Measurements from ENCODE around the gene FBLN2. TPM values are rescaled to one million over a fixed set of nuclear protein-coding genes. Genes with fewer than 3 reads are reported as not detected.
A peak's percentile ranks its signal among the peaks of the same experiment; 100 is the strongest.

Gene FBLN2
- total and polyA plus RNA-seq, 4 donors = 16.7 to 494 (median 68.4) TPM

DNA sequence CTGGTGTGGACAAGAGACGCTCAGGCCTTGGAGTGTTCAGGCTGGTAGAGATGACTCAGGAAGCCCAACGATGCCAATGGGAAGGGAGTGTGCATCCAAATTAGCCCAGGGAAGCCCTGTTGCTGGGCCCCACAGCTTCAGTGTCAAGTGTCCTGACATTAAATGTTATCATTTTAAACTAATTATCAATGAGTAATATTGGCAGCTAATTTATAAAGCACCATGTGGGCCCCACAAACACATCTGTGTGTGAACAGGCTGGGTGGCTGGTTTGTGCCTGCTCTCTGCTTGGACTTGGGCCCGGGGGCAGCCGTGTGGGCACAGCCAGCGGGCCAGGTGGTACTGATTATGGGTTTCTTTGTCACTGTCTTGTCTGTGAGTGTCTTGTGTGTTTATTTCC lies 15.0 kb downstream of the FBLN2 start:
- Histone ChIP-seq H3K27me3 (ENCODE audit: control insufficient read depth in 1 of 2, insufficient read depth in 2 of 2, low read length in 1 of 2) (no peaks in the 10 kb centered on the region), H3K27ac (ENCODE audit: low read depth in 1 of 2, low read length in 2 of 2) (no peak overlapping the region), H3K36me3 (ENCODE audit: control insufficient read depth in 1 of 2, insufficient read depth in 2 of 2, low read length in 1 of 2) (no peaks in the 10 kb centered on the region), H3K9me3 (ENCODE audit: control insufficient read depth, low read length) (no peaks in the 10 kb centered on the region), H3K4me1 (ENCODE audit: control insufficient read depth in 1 of 2, insufficient read depth in 2 of 2, low read length in 2 of 2) (no peaks in the 10 kb centered on the region), H3K4me3 (ENCODE audit: low read length in 2 of 2) (no peak overlapping the region)
- DNase-seq (no peak), ATAC-seq (ENCODE audit: low FRiP score) (no peak)
- intact Hi-C loops (cut with DNase I) = no loop called here
- WGBS, 2 donors = 88 to 90% methylated on average over 5 of the region's 5 CpGs

DNA sequence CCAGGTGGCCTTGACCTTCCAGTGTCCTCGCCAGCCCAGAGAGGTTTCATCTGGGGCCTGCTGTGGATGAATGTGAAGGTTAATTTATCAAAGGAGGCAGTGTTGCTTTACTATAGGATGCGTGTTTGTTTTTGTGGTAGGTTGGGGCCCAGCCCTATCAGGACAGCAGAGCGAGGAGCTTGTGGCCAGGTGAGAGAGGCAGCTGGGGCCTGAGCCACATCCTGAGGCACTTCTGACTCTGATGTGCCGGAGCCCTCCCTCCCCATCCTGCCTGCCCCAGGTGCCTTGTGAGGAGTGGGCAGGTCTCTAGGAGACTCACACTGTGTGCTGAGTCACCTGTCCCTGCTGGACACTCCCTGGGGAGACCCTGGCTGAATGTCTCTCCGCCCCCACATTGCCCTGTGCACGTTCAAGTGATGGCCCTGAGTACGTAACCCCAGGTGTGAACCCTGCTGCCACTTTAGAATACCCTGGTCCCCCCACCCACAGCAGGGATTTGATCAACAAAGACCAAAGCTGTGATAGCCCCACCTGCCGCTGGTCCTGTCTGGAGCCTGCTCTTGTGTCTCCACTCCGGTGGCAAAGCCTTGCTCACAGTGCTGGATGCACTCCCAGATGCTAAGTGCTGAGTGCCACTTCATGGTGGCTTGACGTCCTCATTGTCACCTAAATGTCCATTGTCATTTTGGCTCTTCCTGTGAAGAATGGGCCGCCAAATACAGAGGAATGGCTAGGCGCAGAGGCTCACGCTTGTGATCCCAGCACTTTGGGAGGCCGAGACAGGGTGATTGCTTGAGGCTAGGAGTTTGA lies 16.0 kb downstream of the FBLN2 start:
- Histone ChIP-seq H3K36me3 (ENCODE audit: control insufficient read depth in 1 of 2, insufficient read depth in 2 of 2, low read length in 1 of 2) (no peaks in the 10 kb centered on the region), H3K4me3 (ENCODE audit: low read length in 2 of 2) (no peak overlapping the region), H3K9me3 (ENCODE audit: control insufficient read depth, low read length) (no peaks in the 10 kb centered on the region), H3K27ac (ENCODE audit: low read depth in 1 of 2, low read length in 2 of 2) (no peak overlapping the region), H3K27me3 (ENCODE audit: control insufficient read depth in 1 of 2, insufficient read depth in 2 of 2, low read length in 1 of 2) (no peaks in the 10 kb centered on the region), H3K4me1 (ENCODE audit: control insufficient read depth in 1 of 2, insufficient read depth in 2 of 2, low read length in 2 of 2) (no peaks in the 10 kb centered on the region)
- intact Hi-C loops (cut with DNase I) = no loop called here
- no peak for DNase-seq
- ATAC-seq (ENCODE audit: low FRiP score) = no peak
- 94% methylated on average over 14 of the region's 14 CpGs for WGBS, 2 donors

DNA sequence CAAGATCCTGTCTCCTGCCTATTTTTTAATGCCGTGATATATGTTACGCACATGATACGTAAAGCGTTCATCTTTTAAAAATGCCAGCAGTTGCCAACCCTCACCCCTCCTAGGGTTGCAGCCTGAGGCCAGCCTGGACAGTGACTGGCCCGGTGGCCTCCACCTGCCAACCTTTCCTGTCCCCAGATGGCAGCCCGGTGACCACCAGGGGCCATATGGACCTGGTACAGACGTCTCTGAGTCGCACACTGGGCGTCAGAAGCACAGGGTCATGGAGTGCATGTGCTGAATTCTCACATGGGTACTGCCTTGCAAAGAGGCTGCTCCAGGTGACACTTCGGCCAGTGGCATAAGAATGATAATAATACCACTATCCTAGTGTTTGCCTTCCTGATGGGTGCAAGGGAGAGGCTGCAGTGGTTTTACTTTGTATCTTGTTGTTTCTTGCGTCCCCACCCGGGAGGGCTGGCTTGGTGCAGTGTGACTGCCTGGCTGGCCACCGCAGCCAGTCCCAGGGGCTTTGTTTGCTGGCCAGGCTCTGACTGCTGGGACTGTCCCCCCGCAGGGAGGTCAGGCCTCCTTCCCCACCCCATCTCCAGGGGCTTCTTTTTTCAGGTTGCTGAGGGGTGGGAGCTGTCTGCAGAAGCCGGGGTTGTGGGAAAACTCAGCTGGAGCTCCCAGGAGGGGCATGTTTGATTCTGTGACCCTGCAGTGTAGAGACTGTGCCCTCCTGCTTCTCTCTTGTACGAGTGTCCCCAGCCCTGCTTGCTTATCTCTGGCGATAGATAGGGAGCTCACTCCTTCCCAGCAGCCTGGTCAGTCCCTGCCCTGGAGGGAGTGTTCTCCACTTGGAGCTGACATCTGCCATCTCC lies 16.9 kb downstream of the FBLN2 start:
- no peak overlapping the region for H3K4me3 ChIP-seq (ENCODE audit: low read length in 2 of 2)
- intact Hi-C loops (cut with DNase I) = no loop called here
- 73 to 76% methylated on average over 17 of the region's 17 CpGs for WGBS, 2 donors
- no peaks in the 10 kb centered on the region for H3K4me1 ChIP-seq (ENCODE audit: control insufficient read depth in 1 of 2, insufficient read depth in 2 of 2, low read length in 2 of 2)
- no peaks in the 10 kb centered on the region for H3K9me3 ChIP-seq (ENCODE audit: control insufficient read depth, low read length)
- no peak overlapping the region for H3K27ac ChIP-seq (ENCODE audit: low read depth in 1 of 2, low read length in 2 of 2)
- no peak for ATAC-seq (ENCODE audit: low FRiP score)
- no peaks in the 10 kb centered on the region for H3K27me3 ChIP-seq (ENCODE audit: control insufficient read depth in 1 of 2, insufficient read depth in 2 of 2, low read length in 1 of 2)
- peak in 1 of 2 donors; percentile 51 for DNase-seq
- H3K36me3 ChIP-seq (ENCODE audit: control insufficient read depth in 1 of 2, insufficient read depth in 2 of 2, low read length in 1 of 2) = no peaks in the 10 kb centered on the region

DNA sequence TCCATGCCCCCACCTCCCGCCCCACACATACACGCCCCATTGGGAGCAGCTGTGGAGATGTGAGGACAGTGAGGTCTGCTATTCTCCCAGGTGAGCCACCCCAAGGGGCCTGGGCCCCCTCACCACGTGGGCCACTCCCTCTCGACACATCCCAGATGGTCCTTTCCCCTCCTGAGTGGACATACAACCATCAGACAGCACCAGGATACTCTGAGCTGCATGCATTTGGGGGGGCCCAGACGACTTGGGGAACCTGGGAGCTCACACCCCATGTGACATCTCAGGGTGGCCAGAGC lies 17.5 kb downstream of the FBLN2 start:
- Histone ChIP-seq H3K27me3 (ENCODE audit: control insufficient read depth in 1 of 2, insufficient read depth in 2 of 2, low read length in 1 of 2) (no peaks in the 10 kb centered on the region), H3K9me3 (ENCODE audit: control insufficient read depth, low read length) (no peaks in the 10 kb centered on the region), H3K27ac (ENCODE audit: low read depth in 1 of 2, low read length in 2 of 2) (no peak overlapping the region), H3K4me3 (ENCODE audit: low read length in 2 of 2) (no peak overlapping the region), H3K36me3 (ENCODE audit: control insufficient read depth in 1 of 2, insufficient read depth in 2 of 2, low read length in 1 of 2) (no peaks in the 10 kb centered on the region), H3K4me1 (ENCODE audit: control insufficient read depth in 1 of 2, insufficient read depth in 2 of 2, low read length in 2 of 2) (no peaks in the 10 kb centered on the region)
- DNase-seq = peak in 1 of 2 donors; percentile 45
- intact Hi-C loops (cut with DNase I) = no loop called here
- WGBS, 2 donors = 81 to 86% methylated on average over 5 of the region's 5 CpGs
- ATAC-seq (ENCODE audit: low FRiP score) = no peak

DNA sequence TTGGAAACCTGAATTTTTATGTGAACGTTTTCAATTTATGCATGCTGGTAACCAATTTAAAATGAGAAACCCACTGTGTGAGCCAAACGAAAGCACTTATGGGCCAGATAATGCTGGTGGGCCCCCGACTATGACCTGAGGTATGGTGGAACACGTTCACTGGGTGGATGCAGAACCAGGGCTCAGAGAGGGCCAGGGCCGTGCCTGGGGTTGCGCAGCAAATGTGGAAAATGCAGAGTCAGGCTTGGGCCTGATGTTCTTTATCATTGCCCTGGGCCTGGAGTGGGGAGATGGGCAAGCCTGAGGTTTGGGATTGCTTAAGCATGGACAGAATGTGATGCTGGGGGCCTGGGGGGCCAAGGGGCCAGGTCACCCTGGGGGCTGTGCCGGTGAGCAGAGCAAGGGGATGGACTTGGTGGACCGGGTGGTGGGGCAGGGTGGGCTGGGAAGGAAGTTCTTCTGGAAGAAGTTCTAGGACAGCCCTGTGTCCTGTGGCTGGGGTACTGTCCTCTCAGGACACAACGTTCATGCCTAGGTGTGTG lies 17.9 kb downstream of the FBLN2 start:
- Histone ChIP-seq H3K9me3 (ENCODE audit: control insufficient read depth, low read length) (no peaks in the 10 kb centered on the region), H3K27me3 (ENCODE audit: control insufficient read depth in 1 of 2, insufficient read depth in 2 of 2, low read length in 1 of 2) (no peaks in the 10 kb centered on the region), H3K4me3 (ENCODE audit: low read length in 2 of 2) (no peak overlapping the region), H3K36me3 (ENCODE audit: control insufficient read depth in 1 of 2, insufficient read depth in 2 of 2, low read length in 1 of 2) (no peaks in the 10 kb centered on the region), H3K27ac (ENCODE audit: low read depth in 1 of 2, low read length in 2 of 2) (no peak overlapping the region), H3K4me1 (ENCODE audit: control insufficient read depth in 1 of 2, insufficient read depth in 2 of 2, low read length in 2 of 2) (no peaks in the 10 kb centered on the region)
- DNase-seq (no peak), ATAC-seq (ENCODE audit: low FRiP score) (no peak)
- WGBS, 2 donors = 89 to 95% methylated on average over 9 of the region's 9 CpGs
- intact Hi-C loops (cut with DNase I) = no loop called here

DNA sequence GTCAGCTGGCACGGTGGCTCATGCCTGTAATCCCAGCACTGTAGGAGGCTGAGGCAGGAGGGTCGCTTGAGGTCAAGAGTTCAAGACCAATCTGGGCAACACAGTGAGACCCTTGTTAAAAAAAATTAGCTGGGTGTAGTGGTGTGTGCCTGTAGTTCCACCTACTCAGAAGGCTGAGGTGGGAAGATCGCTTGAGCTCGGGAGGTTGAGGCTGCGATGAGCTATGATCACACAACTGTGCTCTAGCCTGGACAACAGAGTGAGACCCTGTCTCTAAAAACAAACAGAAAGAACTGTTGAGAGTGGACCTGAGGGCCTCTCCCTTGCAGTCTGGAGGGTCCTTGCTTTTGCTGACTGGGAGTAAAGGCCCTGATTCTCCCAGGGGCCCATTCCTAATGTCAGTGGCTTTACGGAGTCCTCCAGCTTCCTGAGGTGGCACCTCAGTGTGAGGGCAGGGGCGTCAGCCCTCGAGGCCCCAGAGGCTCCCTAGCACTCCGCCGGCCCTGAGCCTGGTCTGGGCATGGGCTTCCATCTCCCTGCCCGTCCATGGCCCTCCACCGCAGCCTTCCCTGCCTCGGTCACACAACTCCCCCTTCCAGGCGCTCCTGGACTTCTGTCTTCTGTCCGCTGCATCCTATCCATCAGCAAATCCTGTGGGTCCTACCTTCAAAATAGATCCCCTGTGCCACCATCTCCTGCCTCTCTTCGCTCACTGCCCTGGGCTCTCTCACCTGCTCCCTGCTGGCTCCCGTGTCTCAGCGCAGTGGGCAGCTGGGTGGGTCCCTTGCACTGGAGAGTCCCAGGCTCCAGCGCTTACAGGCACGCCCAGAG lies 19.0 kb downstream of the FBLN2 start:
- WGBS, 2 donors = 90% methylated on average over 20 of the region's 20 CpGs
- DNase-seq (peak in 1 of 2 donors; percentile 62), ATAC-seq (ENCODE audit: low FRiP score) (no peak)
- Histone ChIP-seq H3K36me3 (ENCODE audit: control insufficient read depth in 1 of 2, insufficient read depth in 2 of 2, low read length in 1 of 2) (no peaks in the 10 kb centered on the region), H3K4me3 (ENCODE audit: low read length in 2 of 2) (no peak overlapping the region), H3K27ac (ENCODE audit: low read depth in 1 of 2, low read length in 2 of 2) (no peak overlapping the region), H3K9me3 (ENCODE audit: control insufficient read depth, low read length) (no peaks in the 10 kb centered on the region), H3K27me3 (ENCODE audit: control insufficient read depth in 1 of 2, insufficient read depth in 2 of 2, low read length in 1 of 2) (no peaks in the 10 kb centered on the region), H3K4me1 (ENCODE audit: control insufficient read depth in 1 of 2, insufficient read depth in 2 of 2, low read length in 2 of 2) (no peaks in the 10 kb centered on the region)
- intact Hi-C loops (cut with DNase I) = no loop called here

DNA sequence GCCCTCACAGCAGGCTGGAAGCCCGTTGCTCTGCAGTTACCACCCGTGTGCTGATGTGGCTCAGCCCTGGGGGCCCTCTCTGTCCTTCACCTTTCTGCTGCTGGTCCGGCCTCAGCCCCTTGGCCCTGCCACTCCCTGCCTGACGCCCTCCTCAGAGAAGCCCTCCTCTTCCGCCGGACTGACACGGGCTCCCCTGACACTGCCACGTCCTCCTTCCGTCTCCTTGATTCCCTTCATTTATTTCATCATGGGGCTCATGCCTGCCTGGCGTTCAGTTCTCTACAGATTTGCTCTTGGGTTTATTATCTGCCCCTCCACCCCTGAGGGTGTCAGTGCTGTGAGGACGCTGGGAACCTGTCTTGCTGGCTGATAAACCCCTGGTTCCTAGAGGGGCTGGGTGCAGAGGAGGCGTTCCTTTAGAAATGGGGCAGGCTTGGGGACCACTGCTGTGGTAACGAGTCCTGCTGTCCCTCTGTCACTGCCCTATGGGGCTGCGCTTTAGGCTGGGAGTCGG lies 19.6 kb downstream of the FBLN2 start:
- H3K36me3 ChIP-seq (ENCODE audit: control insufficient read depth in 1 of 2, insufficient read depth in 2 of 2, low read length in 1 of 2) = no peaks in the 10 kb centered on the region
- WGBS, 2 donors = 91 to 93% methylated on average over 15 of the region's 15 CpGs

DNA sequence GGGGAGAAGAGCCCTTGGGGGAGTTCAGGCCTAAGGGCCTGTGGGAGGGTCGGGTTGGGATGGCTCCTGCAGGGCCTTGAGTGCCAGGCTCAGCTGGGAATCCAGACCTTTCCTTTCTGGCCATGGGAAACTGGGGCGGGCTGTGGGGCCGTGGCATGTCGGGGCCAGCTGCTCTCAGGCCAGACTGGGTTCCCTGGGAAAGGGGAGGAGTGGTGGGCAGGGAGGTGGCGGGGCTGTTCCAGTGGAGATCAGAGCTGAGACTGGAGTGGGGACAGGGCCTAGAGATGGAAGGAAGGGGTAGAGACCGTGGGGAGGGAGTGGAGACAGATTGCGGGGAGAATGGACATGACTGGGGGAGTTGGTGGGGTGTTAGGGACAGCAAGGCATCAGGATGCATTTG lies 20.3 kb downstream of the FBLN2 start:
- no peaks in the 10 kb centered on the region for H3K9me3 ChIP-seq (ENCODE audit: control insufficient read depth, low read length)
- DNase-seq (peak in 1 of 2 donors; percentile 57), ATAC-seq (ENCODE audit: low FRiP score) (no peak)
- WGBS, 2 donors = 83% methylated on average over 7 of the region's 7 CpGs
- H3K27ac ChIP-seq (ENCODE audit: low read depth in 1 of 2, low read length in 2 of 2) = no peak overlapping the region
- intact Hi-C loops (cut with DNase I) = no loop called here
- H3K4me1 ChIP-seq (ENCODE audit: control insufficient read depth in 1 of 2, insufficient read depth in 2 of 2, low read length in 2 of 2) = no peaks in the 10 kb centered on the region
- H3K27me3 ChIP-seq (ENCODE audit: control insufficient read depth in 1 of 2, insufficient read depth in 2 of 2, low read length in 1 of 2) = no peaks in the 10 kb centered on the region
- no peak overlapping the region for H3K4me3 ChIP-seq (ENCODE audit: low read length in 2 of 2)
- H3K36me3 ChIP-seq (ENCODE audit: control insufficient read depth in 1 of 2, insufficient read depth in 2 of 2, low read length in 1 of 2) = no peaks in the 10 kb centered on the region

More for the DNA sequence above, 19.6 kb downstream of the FBLN2 start:
- intact Hi-C loops (cut with DNase I) = no loop called here
- no peaks in the 10 kb centered on the region for H3K9me3 ChIP-seq (ENCODE audit: control insufficient read depth, low read length)
- no peak overlapping the region for H3K27ac ChIP-seq (ENCODE audit: low read depth in 1 of 2, low read length in 2 of 2)
- no peak for ATAC-seq (ENCODE audit: low FRiP score)
- no peaks in the 10 kb centered on the region for H3K27me3 ChIP-seq (ENCODE audit: control insufficient read depth in 1 of 2, insufficient read depth in 2 of 2, low read length in 1 of 2)
- H3K4me3 ChIP-seq (ENCODE audit: low read length in 2 of 2) = no peak overlapping the region
- H3K4me1 ChIP-seq (ENCODE audit: control insufficient read depth in 1 of 2, insufficient read depth in 2 of 2, low read length in 2 of 2) = no peaks in the 10 kb centered on the region
- DNase-seq = no peak

Data from aorta (tissue), 5 donors.